ENCODE results near the gene MUC22.

MUC22 gene

GRCh38 chr6:30979141-30979540 lies 31.1 kb upstream of the MUC22 start:
- H3K9me3 ChIP-seq (ENCODE audit: severe bottlenecking), result no peaks in the 10 kb centered on the region
- TF ChIP-seq CTCF (IDR thresholded peaks at IDR 0.05; ENCODE audit: low read depth, low read length), result no peak
- H3K4me3 ChIP-seq (ENCODE audit: low read depth, low read length), result no peak overlapping the region
- no peak for DNase-seq
- H3K36me3 ChIP-seq, result no peaks in the 10 kb centered on the region
- peaks cover 61% of the 10 kb centered on the region for H3K27me3 ChIP-seq (ENCODE audit: insufficient read depth, low read depth, severe bottlenecking)
- H3K27ac ChIP-seq, result no peak overlapping the region

GRCh38 chr6:30979690-30980089 lies 30.6 kb upstream of the MUC22 start:
- H3K9me3 ChIP-seq (ENCODE audit: severe bottlenecking), result no peaks in the 10 kb centered on the region
- no peak for DNase-seq
- no peak overlapping the region for H3K4me3 ChIP-seq (ENCODE audit: low read depth, low read length)
- H3K27me3 ChIP-seq (ENCODE audit: insufficient read depth, low read depth, severe bottlenecking), result peaks cover 60% of the 10 kb centered on the region
- H3K36me3 ChIP-seq, result no peaks in the 10 kb centered on the region
- no peak overlapping the region for H3K27ac ChIP-seq
- no peak for TF ChIP-seq CTCF (IDR thresholded peaks at IDR 0.05; ENCODE audit: low read depth, low read length)

GRCh38 chr6:30981942-30982772 lies 28.1 kb upstream of the MUC22 start:
- no peaks in the 10 kb centered on the region for H3K9me3 ChIP-seq (ENCODE audit: severe bottlenecking)
- TF ChIP-seq CTCF (IDR thresholded peaks at IDR 0.05; ENCODE audit: low read depth, low read length), result peak; percentile 39; the same call in 1 of the 2 replicates
- H3K27me3 ChIP-seq (ENCODE audit: insufficient read depth, low read depth, severe bottlenecking), result peaks cover 58% of the 10 kb centered on the region
- H3K36me3 ChIP-seq, result no peaks in the 10 kb centered on the region
- H3K27ac ChIP-seq, result no peak overlapping the region
- no peak overlapping the region for H3K4me3 ChIP-seq (ENCODE audit: low read depth, low read length)
- DNase-seq, result no peak

- Histone ChIP-seq H3K36me3 (no peaks in the 10 kb centered on the region), H3K27ac (no peak within 1 kb of the TSS), H3K4me3 (ENCODE audit: low read depth, low read length) (no peak within 1 kb of the TSS), H3K9me3 (ENCODE audit: severe bottlenecking) (no peaks in the 10 kb centered on the region), H3K27me3 (ENCODE audit: insufficient read depth, low read depth, severe bottlenecking) (peaks cover 59% of the 10 kb centered on the region)
- TF ChIP-seq CTCF (IDR thresholded peaks at IDR 0.05; ENCODE audit: low read depth, low read length), result no peak
- DNase-seq, result no peak
Observed at GRCh38 chr6:30983439-30983838, 26.8 kb upstream of the MUC22 start, which contains the start of gene MUC21. Gene MUC21, plus strand, starts transcription at chr6:30983718. Its CDS starts 241 bp downstream, at chr6:30983959.

GRCh38 chr6:30985490-30985889 lies 24.8 kb upstream of the MUC22 start:
- TF ChIP-seq CTCF (IDR thresholded peaks at IDR 0.05; ENCODE audit: low read depth, low read length), result no peak
- Histone ChIP-seq H3K9me3 (ENCODE audit: severe bottlenecking) (peaks cover 3% of the 10 kb centered on the region), H3K36me3 (no peaks in the 10 kb centered on the region), H3K27ac (no peak overlapping the region), H3K27me3 (ENCODE audit: insufficient read depth, low read depth, severe bottlenecking) (peaks cover 64% of the 10 kb centered on the region), H3K4me3 (ENCODE audit: low read depth, low read length) (no peak overlapping the region)
- DNase-seq, result no peak

All from WERI-Rb-1 (cell line).